A549 (cell line): ENCODE data around the gene SYT6. TPM values are rescaled to one million over a fixed set of nuclear protein-coding genes. Genes with fewer than 3 reads are reported as not detected.

Source experiments
- ATAC-seq, 2 experiments: fragments of 200-7000 bp in 1 of 2; fragments of >200 bp in 1 of 2; cut with Nextera tagmentation in 1 of 2; cut with Tn5 transposase in 1 of 2; 3 replicates each; pipeline versions ENCODE4 v1.8.0 to v1.9.1; 2018 to 2020; ENCODE audit warnings: mild to moderate bottlenecking in 1 of 2, moderate library complexity in 1 of 2
- CTCF ChIA-PET: fragments of 300-600 bp; sonication (Branson Sonifier 250); formaldehyde crosslinking; extraction: SDS; loops from one replicate; lab custom pipeline; 2021; ENCODE audit warnings: antibody characterized with exemption, inconsistent platforms; lab: Yijun Ruan, JAX
- POLR2A ChIA-PET: fragments of 350-600 bp; formaldehyde crosslinking; extraction: SDS; loops from one replicate; lab custom pipeline; 2021; ENCODE audit warnings: antibody characterized with exemption, inconsistent platforms; lab: Yijun Ruan, JAX
- DNase-seq, 2 experiments: peaks; one replicate each; pipeline versions ENCODE4 v3.0.0 to v3.0.0-alpha.2; 2011 to 2016; ENCODE audit warnings: low read depth in 1 of 2, low spot score in 1 of 2
- FAIRE-seq: peaks from 2 replicates; lab custom pipeline; 2011; peaks lifted over from hg19 to GRCh38; lab: Jason Lieb, UNC
- H3K27ac ChIP-seq, 2 experiments: fragments of >200 bp; sonication (Bioruptor Twin); formaldehyde crosslinking; 3 replicates each; pipeline ENCODE4 v1.5.1; 2016 to 2017
- H3K4me1 ChIP-seq: fragments of >200 bp; sonication (Bioruptor Twin); formaldehyde crosslinking; 3 replicates; pipeline ENCODE4 v1.6.1; 2016
- H3K4me2 ChIP-seq: fragments of >200 bp; sonication (Bioruptor Twin); formaldehyde crosslinking; 3 replicates; pipeline ENCODE4 v1.6.1; 2016
- H3K4me3 ChIP-seq: fragments of >200 bp; sonication (Bioruptor Twin); formaldehyde crosslinking; 3 replicates; pipeline ENCODE4 v1.5.1; 2016
- H3K9me3 ChIP-seq: fragments of >200 bp; sonication (Bioruptor Twin); formaldehyde crosslinking; 3 replicates; pipeline ENCODE4 v1.6.1; 2016
- ATOH8 ChIP-seq: fragments of 250-450 bp; sonication (Bioruptor Pico); IDR thresholded peaks from 2 replicates; pipeline ENCODE4 v1.5.0; 2020; ENCODE audit warnings: low read depth, mild to moderate bottlenecking, moderate library complexity
- CTCF ChIP-seq: fragments of >200 bp; sonication (Bioruptor Twin); formaldehyde crosslinking; IDR thresholded peaks from 3 replicates; pipeline ENCODE4 v1.5.1; 2016
- E2F6 ChIP-seq: IDR thresholded peaks from 2 replicates; pipeline ENCODE4 v1.6.1; 2012; ENCODE audit warnings: low read depth, borderline replicate concordance
- EP300 ChIP-seq, 2 experiments: fragments of >200 bp; sonication (Bioruptor Twin); formaldehyde crosslinking; IDR thresholded peaks; 2 replicates in 1 of 2; 3 replicates in 1 of 2; pipeline ENCODE4 v1.6.1; 2016 to 2017
- HDAC2 ChIP-seq: fragments of 200-600 bp; sonication (generic); IDR thresholded peaks from 2 replicates; pipeline ENCODE4 v1.6.1; 2016
- HMGXB4 ChIP-seq: fragments of 250-450 bp; sonication (Bioruptor Pico); IDR thresholded peaks from 2 replicates; pipeline ENCODE4 v1.5.0; 2021; ENCODE audit warnings: mild to moderate bottlenecking, moderate library complexity, borderline replicate concordance
- HOXA7 ChIP-seq: fragments of 250-450 bp; sonication (Bioruptor Pico); IDR thresholded peaks from 2 replicates; pipeline ENCODE4 v1.5.0; 2020; ENCODE audit warnings: mild to moderate bottlenecking, moderate library complexity
- HOXB13 ChIP-seq: fragments of 250-450 bp; sonication (Bioruptor Pico); IDR thresholded peaks from 2 replicates; pipeline ENCODE4 v1.5.0; 2020; ENCODE audit warnings: low read depth, mild to moderate bottlenecking, moderate library complexity
- KDM5A ChIP-seq: fragments of 200-600 bp; sonication (generic); IDR thresholded peaks from 2 replicates; pipeline ENCODE4 v1.6.1; 2016; ENCODE audit warnings: antibody characterized with exemption, mild to moderate bottlenecking
- MAX ChIP-seq: IDR thresholded peaks from 2 replicates; pipeline ENCODE4 v1.6.1; 2012
- NR3C1 ChIP-seq: fragments of >200 bp; sonication (Bioruptor Twin); formaldehyde crosslinking; IDR thresholded peaks from 3 replicates; pipeline ENCODE4 v1.6.1; 2017
- PHF8 ChIP-seq: fragments of 200-600 bp; sonication (generic); IDR thresholded peaks from 2 replicates; pipeline ENCODE4 v1.6.1; 2016; ENCODE audit warnings: low read depth, mild to moderate bottlenecking, antibody characterized with exemption, moderate library complexity, borderline replicate concordance
- RAD21 ChIP-seq, 2 experiments: fragments of >200 bp in 1 of 2; sonication (Bioruptor Twin) in 1 of 2; formaldehyde crosslinking in 1 of 2; IDR thresholded peaks in 1 of 2; conservative IDR thresholded peaks in 1 of 2; 2 replicates in 1 of 2; 3 replicates in 1 of 2; pipeline ENCODE4 v1.6.1; 2012 to 2018; ENCODE audit warnings: inconsistent platforms in 1 of 2
- REST ChIP-seq: fragments of 200-600 bp; sonication (generic); IDR thresholded peaks from 2 replicates; pipeline ENCODE4 v1.6.1; 2016; ENCODE audit warnings: antibody characterized with exemption, mild to moderate bottlenecking, moderate library complexity
- RFX5 ChIP-seq: fragments of 450-650 bp; IDR thresholded peaks from 2 replicates; pipeline ENCODE4 v1.7.1; 2014; ENCODE audit warnings: antibody characterized with exemption, mild to moderate bottlenecking, moderate library complexity
- USF2 ChIP-seq: fragments of 450-650 bp; IDR thresholded peaks from 2 replicates; pipeline ENCODE4 v1.6.1; 2014; ENCODE audit warnings: antibody characterized with exemption
- ZC3H11A ChIP-seq: fragments of 450-650 bp; IDR thresholded peaks from 2 replicates; pipeline ENCODE4 v1.6.1; 2014; ENCODE audit warnings: antibody characterized with exemption, mild to moderate bottlenecking
- ZFP36 ChIP-seq: fragments of 450-650 bp; IDR thresholded peaks from 2 replicates; pipeline ENCODE4 v1.6.1; 2014; ENCODE audit warnings: borderline replicate concordance; ENCODE audit not compliant: partially characterized antibody
- ZSCAN20 ChIP-seq: fragments of 250-450 bp; sonication (Bioruptor Pico); IDR thresholded peaks from 2 replicates; pipeline ENCODE4 v1.8.0; 2022; ENCODE audit warnings: mild to moderate bottlenecking, moderate library complexity
- WGBS: methylation state at CpG from one replicate; pipeline ENCODE4 v1.1.6; 2017; ENCODE audit errors: missing lambda C conversion rate; 5-methylcytosine and 5-hydroxymethylcytosine counted together
- polyA plus RNA-seq, 4 experiments: library from polyadenylated mRNA; depleted of rRNA in 3 of 4; stranded (reverse); fragments of >200 nt; fragmentation: RNase III in 1 of 4; extraction: RNeasy Plus Mini Kit Qiagen cat#74134 plus additional on column Dnase treatment in 1 of 4; gene quantifications; 2 replicates in 3 of 4; 3 replicates in 1 of 4; pipeline ENCODE4 v1.2.3, GENCODE V29; 2011 to 2017

SYT6 gene
- polyA plus RNA-seq, 2 of the 4 experiments (the other 2 are of a cell fraction): 0.57 to 1.1 TPM

- ChIA-PET POLR2A (no interaction called here), CTCF (no interaction called here)
- H3K4me3 ChIP-seq: no peak overlapping the region
- no peaks in the 10 kb centered on the region for H3K9me3 ChIP-seq
- no peak overlapping the region for H3K27ac ChIP-seq
- WGBS: 38% methylated on average over 5 of the region's 5 CpGs
- TF ChIP-seq HMGXB4 (CRISPR knock-in tag) (no peak), MAX (no peak), PHF8 (no peak), REST (no peak), RFX5 (no peak), EP300 (IDR thresholded peaks at IDR 0.05) (no peak), RAD21 (conservative IDR thresholded peaks at IDR 0.05 in 1 of 2, IDR thresholded peaks at IDR 0.05 in 1 of 2) (no peak), E2F6 (no peak), ATOH8 (CRISPR knock-in tag) (no peak), ZC3H11A (no peak), ZFP36 (no peak), ZSCAN20 (no peak), HOXA7 (no peak), HDAC2 (no peak), KDM5A (no peak), HOXB13 (CRISPR knock-in tag) (no peak), USF2 (no peak), NR3C1 (no peak), CTCF (no peak)
- ATAC-seq (no peak), DNase-seq (no peak), FAIRE-seq (no peak)
- no peaks in the 10 kb centered on the region for H3K4me1 ChIP-seq
- H3K4me2 ChIP-seq: no peak overlapping the region
Observed at GRCh38 chr1:114043548-114043947, 110.1 kb downstream of the SYT6 start.
